Activated gamma-delta T cell treated with Interleukin-2 at 50 U/mL for 16 hours (primary cell): Measurements from ENCODE around the gene GCH1.
"Not testable (repeated sequence)": the region's sequence is repeated elsewhere in the genome, so short reads cannot be mapped to it uniquely, and the experiment has no call there.

ENCODE experiments used
- DNase-seq: peaks from one replicate; pipeline ENCODE4 v3.0.0-alpha.2; 2020

GCH1 gene

GRCh38 chr14:54908190-54908589 lies 5.6 kb upstream of the GCH1 start:
- no peak for DNase-seq

GRCh38 chr14:54906075-54906474 lies 3.4 kb upstream of the GCH1 start:
- no peak for DNase-seq

GRCh38 chr14:54902143-54902520 lies 494 bp downstream of the GCH1 start:
- DNase-seq, result peak; percentile 79

- peak; percentile 5 for DNase-seq
Measured at GRCh38 chr14:54901380-54902142, 1.1 kb downstream of the GCH1 start.

- no peak for DNase-seq
Measured at GRCh38 chr14:54899573-54899972, 3.1 kb downstream of the GCH1 start.

- DNase-seq, result not testable (repeated sequence)
Measured at GRCh38 chr14:54897809-54898555, 4.6 kb downstream of the GCH1 start.

- no peak for DNase-seq
Measured at GRCh38 chr14:54895683-54896082, 6.9 kb downstream of the GCH1 start.

GRCh38 chr14:54894995-54895394 lies 7.6 kb downstream of the GCH1 start:
- DNase-seq, result no peak

GRCh38 chr14:54893151-54893760 lies 9.4 kb downstream of the GCH1 start:
- peak; percentile 14 for DNase-seq

- no peak for DNase-seq
Measured at GRCh38 chr14:54891471-54892245, 11.0 kb downstream of the GCH1 start.

DNA sequence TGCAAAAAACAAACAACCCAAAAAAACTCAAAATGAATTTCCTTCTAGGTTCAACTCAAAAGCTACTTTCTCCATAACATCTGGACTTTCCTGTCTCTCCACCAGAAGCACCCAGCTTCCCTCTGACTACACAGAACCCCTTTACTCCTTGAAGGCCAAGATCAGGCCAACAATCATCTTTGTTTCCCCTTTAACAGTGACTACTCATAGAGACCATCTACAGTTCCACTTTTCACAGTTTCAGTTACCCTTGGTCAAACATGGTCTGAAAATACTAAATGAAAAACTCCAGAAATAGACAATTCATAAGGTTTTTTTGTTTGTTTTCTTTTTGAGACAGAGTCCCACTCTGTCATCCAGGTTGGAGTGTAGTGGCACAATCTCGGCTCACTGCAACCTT lies 11.8 kb downstream of the GCH1 start:
- no peak for DNase-seq

GRCh38 chr14:54889919-54890318 lies 12.7 kb downstream of the GCH1 start:
- DNase-seq, result no peak

- DNase-seq, result no peak
Measured at GRCh38 chr14:54882521-54882920, 20.1 kb downstream of the GCH1 start.

DNA sequence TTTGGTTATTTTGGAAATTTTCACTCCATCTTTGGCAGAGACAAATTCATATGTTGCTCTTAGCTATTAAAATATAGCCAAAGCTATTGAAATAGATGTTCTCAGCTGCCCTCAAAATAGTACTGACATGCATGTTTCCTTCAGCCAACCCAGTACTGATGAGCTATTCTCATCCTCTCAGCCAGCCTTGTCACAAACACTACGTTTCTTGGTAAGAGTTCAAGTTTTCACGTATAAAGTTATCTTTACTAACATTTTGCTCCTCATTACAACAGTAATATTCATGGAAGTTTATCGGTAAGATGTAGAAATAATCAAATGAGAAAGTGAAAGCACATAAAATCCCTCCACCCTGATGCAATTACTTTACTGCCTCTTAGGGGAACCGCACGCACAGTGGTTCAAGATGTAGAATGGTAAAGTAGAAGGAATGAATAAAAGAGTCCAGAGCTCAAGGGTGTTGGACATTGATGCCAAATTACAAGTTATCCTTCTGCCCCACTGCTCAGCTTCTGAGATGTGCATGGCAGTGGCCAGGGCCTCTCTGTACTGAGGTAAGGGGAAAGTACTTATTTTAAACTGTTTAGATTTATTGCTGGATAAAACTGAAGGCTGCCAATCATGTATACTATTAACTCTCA lies 20.7 kb downstream of the GCH1 start:
- DNase-seq, result no peak

GRCh38 chr14:54881235-54881760 lies 21.3 kb downstream of the GCH1 start:
- peak; percentile 15 for DNase-seq

- no peak for DNase-seq
Measured at GRCh38 chr14:54877703-54878021, 25.0 kb downstream of the GCH1 start.

- no peak for DNase-seq
Measured at GRCh38 chr14:54877015-54877702, 25.5 kb downstream of the GCH1 start.

DNA sequence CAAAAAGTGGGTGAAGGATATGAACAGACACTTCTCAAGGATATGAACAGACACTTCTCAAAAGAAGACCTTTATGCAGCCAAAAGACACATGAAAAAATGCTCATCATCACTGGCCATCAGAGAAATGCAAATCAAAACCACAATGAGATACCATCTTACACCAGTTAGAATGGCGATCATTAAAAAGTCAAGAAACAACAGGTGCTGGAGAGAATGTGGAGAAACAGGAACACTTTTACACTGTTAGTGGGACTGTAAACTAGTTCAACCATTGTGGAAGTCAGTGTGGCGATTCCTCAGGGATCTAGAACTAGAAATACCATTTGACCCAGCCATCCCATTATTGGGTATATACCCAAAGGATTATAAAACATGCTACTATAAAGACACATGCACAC lies 27.0 kb downstream of the GCH1 start:
- DNase-seq, result not testable (repeated sequence)

DNA sequence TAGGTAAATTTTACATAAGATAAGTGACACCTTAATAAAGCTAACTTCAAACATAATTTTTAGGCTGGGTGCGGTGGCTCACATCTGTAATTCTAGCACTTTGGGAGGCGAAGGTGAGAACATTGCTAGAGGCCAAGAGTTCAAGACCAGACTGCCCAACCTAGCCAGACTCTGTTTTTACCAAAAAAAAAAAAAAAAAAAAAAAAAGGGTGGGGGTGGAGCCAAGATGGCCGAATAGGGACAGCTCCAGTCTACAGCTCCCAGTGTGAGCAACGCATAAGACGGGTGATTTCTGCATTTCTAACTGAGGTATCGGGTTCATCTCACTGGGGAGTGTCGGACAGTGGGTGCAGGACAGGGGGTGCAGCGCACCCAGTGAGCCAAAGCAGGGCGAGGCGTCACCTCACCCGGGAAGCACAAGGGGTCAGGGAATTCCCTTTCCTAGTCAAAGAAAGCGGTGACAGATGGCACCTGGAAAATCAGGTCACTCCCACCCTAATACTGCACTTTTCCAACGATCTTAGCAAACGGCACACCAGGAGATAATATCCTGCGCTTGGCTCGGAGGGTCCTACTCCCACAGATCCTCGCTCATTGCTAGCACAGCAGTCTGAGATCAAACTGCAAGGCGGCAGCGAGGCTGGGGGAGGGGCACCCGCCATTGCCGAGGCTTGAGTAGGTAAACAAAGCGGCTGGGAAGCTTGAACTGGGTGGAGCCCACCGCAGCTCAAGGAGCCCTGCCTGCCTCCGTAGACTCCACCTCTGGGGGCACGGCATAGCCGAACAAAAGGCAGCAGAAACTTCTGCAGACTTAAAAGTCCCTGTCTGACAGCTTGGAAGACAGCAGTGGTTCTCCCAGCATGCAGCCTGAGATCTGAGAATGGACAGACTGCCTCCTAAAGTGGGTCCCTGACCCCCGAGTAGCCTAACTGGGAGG lies 32.2 kb downstream of the GCH1 start:
- DNase-seq, result peak; percentile 40

DNA sequence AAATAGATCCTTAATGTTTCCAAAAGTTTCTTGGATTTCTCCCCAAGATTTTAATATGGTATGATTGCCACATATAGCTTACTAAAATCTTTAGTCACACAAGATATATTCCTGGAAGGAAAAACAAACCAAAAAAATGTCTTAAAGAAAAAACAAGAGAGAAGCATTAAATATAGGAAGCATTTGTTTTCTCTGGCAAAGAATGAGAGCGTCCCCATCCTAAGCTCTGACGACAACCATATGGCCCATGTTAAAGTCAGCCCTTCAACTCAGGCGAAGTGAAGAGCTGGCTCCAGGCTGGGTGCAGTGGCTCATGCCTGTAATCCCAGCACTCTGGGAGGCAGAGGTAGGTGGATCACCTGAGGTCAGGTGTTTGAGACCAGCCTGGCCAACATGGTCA lies 35.6 kb downstream of the GCH1 start:
- DNase-seq, result no peak

- no peak for DNase-seq
Measured at GRCh38 chr14:54866588-54866987, 36.0 kb downstream of the GCH1 start.
